Left renal cortex interstitium (tissue), 4 donors: Measurements from ENCODE around the gene CNTN4. TPM values are rescaled to one million over a fixed set of nuclear protein-coding genes. Genes with fewer than 3 reads are reported as not detected.
A peak's percentile ranks its signal among the peaks of the same experiment; 100 is the strongest.

Experiments
- DNase-seq, 4 donors: peaks; one replicate each; pipeline ENCODE4 v3.0.0-alpha.2; 2013; ENCODE audit warnings: low read depth in 4 of 4, low spot score in 2 of 4, missing footprints in 1 of 4
- polyA plus RNA-seq, 4 donors: library from polyadenylated mRNA; unstranded; fragments of 120-200 nt; gene quantifications; one replicate each; pipeline ENCODE4 v1.2.1, GENCODE V29; 2013; ENCODE audit not compliant: insufficient read length in 4 of 4

CNTN4 gene
- polyA plus RNA-seq, 4 donors, result 24.5 to 32.1 (median 29.8) TPM

DNA sequence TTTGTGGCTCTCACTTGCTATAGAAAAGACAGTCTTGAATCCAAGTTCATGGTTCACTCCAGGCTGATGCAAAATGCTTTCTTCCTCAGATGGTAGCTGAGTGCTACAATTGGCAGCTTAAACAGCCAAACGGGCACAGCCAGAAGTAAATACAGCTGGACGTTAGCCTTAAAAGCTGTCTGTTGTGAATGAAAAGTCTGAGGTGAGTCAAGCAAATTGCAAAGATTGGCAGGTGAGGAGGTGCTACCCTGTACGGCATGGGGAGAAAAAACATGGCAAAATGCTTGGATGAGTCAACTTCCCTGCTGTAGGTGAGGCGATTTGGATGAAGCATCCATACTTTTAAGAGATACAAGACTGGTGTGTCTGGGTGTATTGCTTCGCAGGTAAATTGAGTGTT is 971.1 kb downstream of the CNTN4 start:
- DNase-seq, result no peak

DNA sequence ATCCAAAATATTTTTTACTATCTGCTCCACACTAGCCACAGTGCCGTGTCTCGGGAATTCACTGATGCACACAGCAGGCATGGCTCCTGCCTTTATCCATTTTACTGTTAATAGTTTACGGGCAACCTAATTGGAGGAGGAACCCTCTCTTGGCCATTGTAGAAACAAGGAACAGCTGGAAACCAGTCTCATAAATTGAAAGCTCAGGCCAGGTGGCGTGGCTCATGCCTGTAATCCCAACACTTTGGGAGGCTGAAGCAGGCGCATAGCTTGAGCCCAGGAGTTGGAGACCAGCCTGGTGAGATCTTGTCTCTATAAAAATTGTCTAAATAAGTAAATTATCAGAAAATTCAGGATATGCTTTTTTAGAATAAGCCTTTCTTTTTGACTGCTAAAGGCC is 972.5 kb downstream of the CNTN4 start:
- DNase-seq, result peak in 2 of 4 donors; percentile 10

DNA sequence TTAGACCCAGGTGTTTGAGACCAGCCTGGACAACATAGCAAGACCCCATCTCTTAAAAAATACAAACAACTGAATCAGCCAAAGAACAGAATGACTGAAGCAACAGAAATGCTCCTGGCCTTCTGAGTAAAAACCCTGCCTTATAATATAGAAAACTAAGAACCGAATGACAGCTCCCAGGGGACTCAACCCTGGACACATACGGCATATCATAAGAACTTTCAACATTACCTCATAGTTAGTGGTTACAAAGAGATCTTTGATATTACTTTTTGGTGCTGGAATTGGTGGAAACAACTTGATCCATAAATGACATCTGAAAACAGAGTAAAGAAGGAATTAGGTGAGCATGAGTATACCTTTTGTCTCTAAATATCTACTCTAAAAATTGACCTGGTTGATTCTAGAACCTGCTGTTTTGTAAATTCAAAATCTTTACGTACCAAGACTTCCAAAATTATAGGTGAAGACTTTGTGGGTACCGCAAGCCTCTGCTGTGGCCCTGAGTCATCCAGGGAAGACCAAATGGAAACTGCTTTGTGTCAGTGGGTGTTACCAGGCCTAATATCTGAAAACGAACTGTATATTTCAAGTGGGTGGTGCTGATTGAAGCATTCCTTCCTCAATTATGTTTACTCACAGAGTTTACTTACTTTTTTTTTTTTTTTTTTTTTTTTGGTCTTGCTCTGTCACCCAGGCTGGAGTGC is 976.0 kb downstream of the CNTN4 start:
- DNase-seq, result no peak

DNA sequence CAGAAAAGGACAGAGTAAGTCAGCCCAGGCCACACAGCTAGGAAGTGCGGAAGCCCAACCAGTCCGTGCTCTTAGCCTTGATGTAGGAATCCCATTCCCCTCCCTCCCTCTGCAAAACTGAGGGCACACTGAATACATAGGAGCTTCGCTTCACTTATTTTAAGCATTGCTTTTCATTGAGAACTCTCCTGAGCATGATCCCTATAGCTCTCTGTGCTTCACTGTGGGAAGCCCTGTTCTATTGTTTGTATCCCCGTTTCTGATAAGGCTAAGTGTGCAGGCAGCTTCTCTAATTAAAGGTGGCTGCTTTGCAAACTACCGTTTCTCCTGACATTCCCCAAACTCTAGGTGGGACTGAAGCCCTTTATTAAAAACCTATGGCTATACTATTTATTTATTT is 981.6 kb downstream of the CNTN4 start:
- DNase-seq, result no peak

DNA sequence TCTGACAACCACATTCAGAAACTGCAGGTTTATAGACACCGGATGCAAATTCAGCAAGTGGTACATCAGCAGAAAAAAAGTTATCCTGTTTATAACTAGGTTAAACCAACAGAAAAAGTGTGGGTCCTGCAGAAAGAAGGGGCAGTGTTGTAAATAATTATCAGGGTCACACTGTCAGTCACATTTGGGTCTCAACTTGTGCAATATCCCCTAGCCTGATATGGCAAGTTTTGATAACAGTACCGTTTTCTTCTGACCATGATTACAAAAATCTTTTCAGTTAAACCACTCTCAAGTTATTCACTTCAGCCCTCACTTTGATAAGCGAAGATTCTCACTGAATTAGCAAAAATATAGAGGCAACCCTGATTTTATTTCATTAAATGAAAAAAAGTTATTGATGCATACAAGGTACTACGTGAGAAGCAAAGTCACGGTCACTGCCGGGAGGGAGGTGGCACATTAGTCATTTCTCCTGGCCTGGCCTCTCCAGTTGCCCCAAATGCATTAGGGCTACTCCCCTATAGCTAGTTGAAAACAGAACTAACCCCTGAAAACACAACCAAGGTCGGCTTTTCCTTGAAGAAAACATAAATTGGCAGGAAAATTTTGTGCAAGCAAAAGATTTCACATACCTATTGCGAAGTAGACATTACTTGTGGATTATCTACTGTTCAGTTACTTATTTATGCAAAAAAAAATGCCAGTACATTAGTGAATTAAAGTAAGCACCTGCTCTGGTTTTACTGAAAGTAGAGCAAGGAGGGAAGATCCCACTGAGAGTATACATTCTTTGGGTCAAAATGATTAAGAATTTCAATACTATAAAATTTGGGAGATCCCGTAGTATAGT is 982.9 kb downstream of the CNTN4 start:
- no peak for DNase-seq

DNA sequence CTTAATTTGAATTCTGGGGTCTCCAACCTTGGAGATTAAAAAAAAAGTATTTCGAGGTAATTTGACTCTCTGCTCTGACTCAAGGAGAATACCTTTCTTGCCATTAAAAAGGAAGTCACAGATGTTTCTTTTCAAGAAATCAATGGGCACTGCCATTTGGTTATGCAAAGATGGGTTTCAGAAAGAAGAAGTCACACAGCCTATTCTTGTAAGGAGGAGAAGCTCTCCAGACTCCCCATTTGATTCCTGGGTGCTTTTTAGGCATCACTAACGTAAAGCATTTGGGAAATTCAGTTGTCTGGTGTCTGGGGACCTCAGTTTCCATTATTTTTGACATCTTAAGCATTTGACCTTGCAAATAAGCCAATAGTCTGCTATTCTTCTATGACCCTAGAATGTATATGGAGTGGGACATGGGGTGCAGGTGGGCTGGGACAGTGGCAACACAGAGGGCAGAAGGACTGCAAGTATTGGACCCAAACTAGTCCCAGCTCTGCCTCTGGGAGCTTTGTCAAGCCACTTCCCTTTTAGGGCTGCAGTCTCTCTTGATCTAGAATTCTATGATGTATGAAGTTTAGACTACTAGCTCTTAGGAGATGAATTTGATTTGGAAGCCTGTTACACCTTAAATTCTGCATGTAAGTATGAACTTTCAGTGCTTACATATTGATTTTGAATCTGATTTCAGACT is 983.7 kb downstream of the CNTN4 start:
- DNase-seq, result no peak

DNA sequence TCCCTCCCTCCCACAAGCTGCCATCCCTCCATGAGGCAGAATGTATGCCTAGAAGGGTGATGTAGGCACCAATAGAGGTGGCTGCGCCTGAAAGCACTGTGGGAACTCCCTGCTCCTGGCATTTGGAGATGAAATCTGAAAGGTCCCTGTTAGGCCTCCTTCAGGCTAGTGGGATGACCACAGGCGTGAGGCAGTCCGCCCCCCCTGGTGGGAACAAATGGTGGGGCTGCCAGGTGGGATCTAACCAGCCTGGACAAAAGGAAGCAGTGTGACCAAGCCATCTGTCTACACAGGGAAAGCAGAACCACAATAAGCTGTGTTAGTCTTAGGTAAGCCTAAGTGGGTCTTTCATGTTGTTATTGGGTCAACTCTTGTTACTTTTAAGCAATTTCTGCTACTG is 986.2 kb downstream of the CNTN4 start:
- DNase-seq, result no peak

DNA sequence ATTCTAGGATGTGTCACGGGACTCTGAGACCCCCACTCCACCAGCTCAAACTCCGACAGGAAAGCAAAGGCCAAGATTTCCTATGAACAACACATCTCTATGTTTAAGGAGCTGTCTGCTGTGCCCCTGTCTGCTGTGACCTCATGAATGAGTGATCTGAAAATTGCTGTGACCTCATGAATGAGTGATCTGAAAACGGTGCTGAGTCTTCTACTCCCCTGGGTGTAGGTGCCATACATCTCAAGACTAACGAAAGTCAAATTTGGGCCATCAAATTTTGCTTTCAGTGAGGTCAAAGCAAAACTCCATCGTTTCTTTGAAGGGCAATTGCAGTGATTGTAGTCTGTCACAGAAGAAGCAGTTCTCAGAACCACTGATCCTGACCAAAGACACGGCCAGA is 987.1 kb downstream of the CNTN4 start:
- DNase-seq, result no peak

DNA sequence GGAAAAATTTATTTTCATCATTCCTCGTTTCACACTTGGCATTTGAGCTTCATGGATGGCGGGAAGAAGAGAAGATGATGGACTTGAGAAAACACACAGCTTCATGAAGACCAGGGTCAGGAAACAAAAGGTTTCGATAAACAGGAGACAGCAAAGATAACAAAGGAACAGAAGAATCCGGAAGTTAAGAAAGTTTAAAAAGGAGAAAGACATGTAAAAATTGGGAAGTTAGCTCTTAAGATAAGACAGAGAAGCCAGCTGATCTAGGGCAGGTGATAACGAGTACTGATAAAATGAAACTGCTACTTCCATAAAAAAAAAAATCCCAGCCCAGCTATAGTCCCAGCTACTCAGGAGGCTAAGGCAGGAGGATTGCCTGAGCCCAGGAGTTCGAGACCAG is 987.6 kb downstream of the CNTN4 start:
- no peak for DNase-seq

DNA sequence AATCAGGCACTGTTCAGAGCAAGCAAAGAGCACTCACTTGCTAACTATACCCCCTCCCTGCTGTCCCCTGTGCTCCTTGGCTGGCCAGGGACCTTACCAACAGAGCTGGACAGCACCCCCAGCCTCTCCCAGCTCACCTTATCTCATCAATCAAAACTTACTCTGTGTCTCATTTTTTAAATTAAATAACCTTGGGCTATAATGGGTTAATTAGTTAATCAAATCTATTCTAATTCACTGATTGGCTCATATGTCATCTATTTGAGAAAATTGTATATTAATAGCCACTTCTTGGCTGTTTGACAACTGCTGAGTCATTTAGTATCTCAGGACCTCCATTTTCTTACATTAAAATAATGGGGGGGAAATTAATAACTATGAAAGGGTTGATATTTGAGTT is 988.6 kb downstream of the CNTN4 start:
- DNase-seq, result no peak

DNA sequence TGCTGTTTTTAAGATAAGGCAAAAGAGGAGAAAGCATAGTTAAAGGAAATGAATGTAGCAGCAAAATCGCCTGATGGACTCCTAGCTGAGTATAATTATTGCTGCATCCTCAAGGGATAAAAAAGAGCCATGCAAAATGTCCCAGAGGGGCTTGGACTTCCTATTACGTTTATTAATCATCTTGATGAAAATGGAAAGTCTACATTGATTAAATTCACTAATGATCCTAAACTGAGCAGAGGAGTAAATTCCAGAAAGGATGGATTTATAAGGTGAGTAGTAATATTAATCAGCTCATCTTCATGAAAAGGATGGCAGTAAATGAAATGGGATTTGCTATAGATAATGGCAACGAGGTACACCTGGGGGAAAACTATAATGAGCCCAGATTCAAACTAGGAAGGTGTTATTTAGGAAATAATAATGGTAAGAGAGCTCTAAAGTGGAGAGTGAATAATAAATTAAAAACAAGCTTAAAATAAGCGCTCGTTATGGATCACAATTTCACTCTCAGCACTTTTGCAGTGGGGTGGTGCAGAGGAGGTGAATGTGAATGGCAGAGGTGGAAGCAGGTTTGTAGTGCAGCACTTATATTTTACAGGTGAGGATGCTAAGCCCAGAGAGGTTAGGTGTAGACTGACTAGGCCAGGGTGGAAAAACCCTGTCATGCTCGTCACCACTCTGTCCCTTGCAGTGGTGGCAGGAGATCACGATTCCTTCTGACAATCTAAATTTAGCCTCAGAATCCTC is 989.2 kb downstream of the CNTN4 start:
- DNase-seq, result no peak

DNA sequence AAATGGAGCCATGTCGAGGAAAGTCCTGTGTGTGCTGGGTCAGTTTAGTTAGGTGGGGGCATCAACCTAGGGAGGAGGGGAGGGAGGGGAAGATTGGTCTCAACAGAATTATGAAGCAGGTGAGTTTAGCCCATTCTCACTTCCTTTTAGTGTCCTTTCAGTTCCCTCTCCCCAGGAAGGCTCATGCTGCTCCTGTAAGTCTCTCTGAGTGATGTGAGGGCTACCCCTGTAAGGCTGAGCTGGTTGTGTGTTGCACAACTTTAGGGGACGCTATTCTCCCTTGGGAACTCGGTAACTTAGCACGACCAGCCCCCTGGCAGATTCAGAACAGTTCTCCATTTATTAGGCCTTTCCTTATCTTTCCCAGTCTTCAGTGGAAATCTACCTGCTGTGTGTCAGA is 990.4 kb downstream of the CNTN4 start:
- DNase-seq, result no peak

DNA sequence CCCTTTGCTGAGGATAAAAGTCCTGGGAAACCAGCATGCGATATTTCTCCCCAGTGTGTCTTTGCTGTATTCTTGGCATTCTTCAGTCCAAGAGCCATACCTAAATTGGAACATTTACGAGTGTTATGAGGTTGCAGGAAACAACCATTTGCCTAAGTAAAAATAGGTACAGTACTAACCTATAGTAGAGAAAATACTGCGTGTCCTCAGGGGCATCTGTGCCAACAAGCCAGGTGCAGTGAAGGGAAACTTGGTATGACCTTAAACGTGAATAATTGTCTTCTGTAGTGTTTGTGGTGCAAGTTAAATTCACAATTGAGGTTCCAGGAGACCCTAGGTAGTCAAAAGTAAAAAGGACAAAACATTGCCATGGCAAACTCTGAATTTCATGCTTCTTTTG is 999.3 kb downstream of the CNTN4 start:
- DNase-seq, result no peak

DNA sequence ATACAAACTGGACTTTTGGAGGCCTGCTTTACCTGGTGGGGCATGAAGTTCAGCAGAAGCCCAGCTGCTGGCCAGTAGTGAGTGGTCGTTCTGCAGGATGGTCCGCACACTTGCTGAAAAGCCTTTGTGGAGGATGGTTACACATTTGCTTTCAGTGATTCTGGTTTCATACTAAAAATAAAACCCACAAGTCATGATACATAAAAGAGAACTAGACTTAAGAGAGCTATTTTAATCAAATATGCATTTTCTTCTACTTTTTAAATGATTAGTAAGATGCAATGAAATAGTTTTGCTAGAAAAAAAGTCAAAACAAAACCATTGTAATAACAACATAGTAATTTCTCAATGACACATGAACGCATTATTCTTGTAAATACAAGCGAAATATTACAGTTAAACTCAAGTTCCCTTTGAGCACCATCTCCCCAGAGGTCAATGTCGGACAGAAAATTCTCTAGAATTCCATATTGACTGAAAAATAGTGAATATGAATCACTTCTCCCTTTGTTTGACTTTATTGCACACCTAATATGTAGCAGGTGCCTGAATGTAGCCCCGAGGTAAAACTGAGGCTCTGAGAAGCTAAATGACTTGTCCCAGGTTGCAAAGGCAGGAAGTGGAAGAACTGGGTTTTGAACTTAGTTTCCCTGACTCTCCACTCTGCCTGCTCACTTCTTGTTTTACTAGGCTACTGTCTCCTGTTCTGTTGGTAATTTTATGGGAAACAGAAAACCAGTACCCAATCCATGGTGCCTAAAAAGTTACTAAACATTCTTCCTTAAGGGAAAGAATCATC is 1003.2 kb downstream of the CNTN4 start:
- DNase-seq, result no peak

DNA sequence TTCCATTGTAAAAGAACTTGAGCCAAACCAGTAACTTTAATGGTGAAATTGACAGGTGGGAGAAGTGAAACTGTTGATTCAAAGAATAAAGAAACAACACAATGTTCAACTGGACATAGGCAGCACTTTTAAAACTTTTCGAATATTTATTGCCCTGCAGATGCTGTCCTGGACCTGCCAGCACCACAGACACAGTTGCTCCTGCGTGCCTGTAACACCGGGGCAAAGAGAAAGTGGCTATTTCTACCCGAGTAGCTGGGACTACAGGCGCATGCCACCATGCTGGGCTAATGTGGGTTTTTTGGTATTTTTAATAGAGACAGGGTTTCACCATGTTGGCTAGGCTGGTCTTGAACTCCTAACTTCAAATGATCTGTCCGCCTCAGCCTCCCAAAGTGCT is 1004.1 kb downstream of the CNTN4 start:
- DNase-seq, result no peak

DNA sequence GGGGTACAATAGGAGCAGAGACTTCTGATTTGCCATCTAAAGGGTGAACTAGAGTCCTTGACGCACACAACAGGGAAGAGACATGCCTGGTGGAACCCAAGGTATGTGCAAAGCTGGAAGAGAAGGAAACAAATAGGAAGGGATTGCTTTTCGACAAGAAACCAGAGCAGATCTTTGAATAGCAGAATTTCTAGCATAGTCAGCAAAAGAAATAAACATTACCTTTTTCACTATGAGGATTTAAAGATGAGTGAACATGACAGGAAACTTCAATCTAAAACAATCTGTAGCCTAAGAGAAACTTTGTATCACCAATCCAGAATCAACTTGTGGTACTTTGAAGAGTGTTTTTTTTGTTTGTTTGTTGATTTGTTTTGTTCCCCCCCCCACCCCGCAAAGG is 1006.6 kb downstream of the CNTN4 start:
- DNase-seq, result no peak

DNA sequence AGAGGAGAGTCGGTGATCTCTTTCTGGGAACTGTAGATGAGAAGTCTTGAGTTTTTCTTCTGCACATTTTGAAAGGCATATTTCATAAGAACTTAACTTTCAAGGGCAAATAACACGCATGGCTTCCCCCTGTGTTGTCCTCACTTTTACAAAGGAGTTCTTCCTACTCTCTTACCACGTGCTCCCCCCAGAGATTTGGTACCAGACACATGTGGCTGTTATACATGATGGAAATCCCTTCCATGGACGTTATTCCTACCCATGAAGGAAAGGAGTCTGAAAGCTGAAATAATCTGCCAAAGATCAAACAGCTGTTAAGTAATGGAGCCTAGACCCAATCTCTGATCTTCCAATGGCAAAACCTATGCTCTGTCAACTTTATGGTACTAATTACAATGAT is 1007.1 kb downstream of the CNTN4 start:
- DNase-seq, result no peak

DNA sequence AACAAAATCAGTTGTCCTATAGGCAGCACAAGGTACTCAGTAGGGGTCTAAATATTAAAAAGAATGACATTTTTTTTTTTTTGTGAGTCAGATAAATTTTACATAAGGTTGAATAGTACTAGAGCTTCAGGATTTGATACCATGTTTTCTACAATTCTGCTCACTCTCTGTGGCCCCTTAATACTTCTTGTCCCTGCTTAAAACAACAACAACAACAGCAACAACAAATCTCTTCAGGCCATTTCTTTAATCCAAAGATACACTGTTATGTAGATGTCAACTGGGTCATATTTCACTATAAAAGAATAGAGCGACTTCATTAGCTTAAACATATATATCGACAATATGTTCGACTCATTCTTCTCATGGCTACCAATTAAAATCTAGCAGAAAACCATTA is 1008.5 kb downstream of the CNTN4 start:
- DNase-seq, result no peak
